Naive thymus-derived CD8-positive, alpha-beta T cell (primary cell): ENCODE measurements around the gene HOXC11. TPM values are rescaled to one million over a fixed set of nuclear protein-coding genes. Genes with fewer than 3 reads are reported as not detected.

Source experiments
- ATAC-seq, 2 donors: fragments of 150-1000 bp; cut with Tn5 transposase in 1 of 2; sonication (Bioruptor Pico), chemical (Tn5 transposase) in 1 of 2; 1 replicate in 1 of 2; 2 replicates in 1 of 2; pipeline ENCODE4 v1.10.0; 2021; ENCODE audit warnings: mild to moderate bottlenecking in 2 of 2, moderate library complexity in 2 of 2
- POLR2A ChIA-PET: fragments of 350-600 bp; sonication (Branson Sonifier 250); formaldehyde crosslinking; loops from one replicate; lab custom pipeline; 2021; ENCODE audit warnings: antibody characterized with exemption; lab: Charles Lee
- DNase-seq, 10 donors: peaks; one replicate each; pipeline versions ENCODE4 v3.0.0 to v3.0.0-alpha.2; 2020 to 2022
- H3K27ac Mint-ChIP-seq, 10 donors: one replicate each; pipeline ENCODE4 v1.8.0; 2020 to 2022; ENCODE audit warnings: mild to moderate bottlenecking in 10 of 10, mixed read lengths in 10 of 10, moderate library complexity in 4 of 10, inconsistent platforms in 1 of 10
- H3K27me3 Mint-ChIP-seq, 5 donors: one replicate each; pipeline ENCODE4 v1.8.0; 2021 to 2022; ENCODE audit warnings: mixed read lengths in 5 of 5
- H3K36me3 Mint-ChIP-seq, 3 donors: one replicate each; pipeline ENCODE4 v1.8.0; 2020 to 2022; ENCODE audit warnings: mixed read lengths in 3 of 3, mild to moderate bottlenecking in 2 of 3, inconsistent platforms in 1 of 3
- H3K4me1 Mint-ChIP-seq, 4 donors: one replicate each; pipeline ENCODE4 v1.8.0; 2021 to 2022; ENCODE audit warnings: mixed read lengths in 4 of 4
- H3K4me3 Mint-ChIP-seq, 10 donors: one replicate each; pipeline ENCODE4 v1.8.0; 2020 to 2022; ENCODE audit warnings: mild to moderate bottlenecking in 10 of 10, mixed read lengths in 10 of 10, moderate library complexity in 6 of 10, inconsistent platforms in 1 of 10
- H3K9me3 Mint-ChIP-seq, 9 donors: one replicate each; pipeline ENCODE4 v1.8.0; 2020 to 2022; ENCODE audit warnings: mixed read lengths in 9 of 9, mild to moderate bottlenecking in 3 of 9, inconsistent platforms in 1 of 9, moderate library complexity in 1 of 9
- polyA plus RNA-seq, 3 donors: library from polyadenylated mRNA; unstranded; fragments of 300-500 nt; fragmentation: Illumina TruSeq; gene quantifications; one replicate each; pipeline ENCODE4 v1.2.3, GENCODE V29; 2021
- total RNA-seq, 8 experiments: library from RNA in 2 of 8; stranded (reverse) in 2 of 8; gene quantifications; one replicate each; pipeline ENCODE4 v1.2.3 and lab custom pipeline; 2021 to 2026

HOXC11 gene
- total RNA-seq (not detected), polyA plus RNA-seq (not detected), total RNA-seq (lab: John Stamatoyannopoulos, UW) (0 to 0.08 (median 0) reads per million in 6 experiments)

- H3K36me3 Mint-ChIP-seq = peaks cover 5 to 14% (median 8%) of the 10 kb centered on the region in 3 donors
- H3K4me3 Mint-ChIP-seq = peak within 1 kb of the TSS; percentile 47 to 82 (median 70)
- H3K27me3 Mint-ChIP-seq = peaks cover 57 to 98% (median 81%) of the 10 kb centered on the region in 5 donors
- peak within 1 kb of the TSS in 5 of 10 donors; percentile 41 to 90 (median 60) for H3K27ac Mint-ChIP-seq
- peaks cover 8 to 28% (median 21%) of the 10 kb centered on the region in 4 donors for H3K4me1 Mint-ChIP-seq
- peaks cover 0 to 21% (median 11%) of the 10 kb centered on the region in 9 donors for H3K9me3 Mint-ChIP-seq
- POLR2A ChIA-PET = no interaction called here
- ATAC-seq (no peak), DNase-seq (peak in 1 of 10 donors; percentile 52)
These were observed at the start of gene HOXC11 for GRCh38 chr12:53972722-53973235. Gene HOXC11 (plus strand): TSS chr12:53973126. CDS start chr12:53973242, 116 bp downstream.

- POLR2A ChIA-PET = no interaction called here
- peaks cover 1 to 5% (median 4%) of the 10 kb centered on the region in 4 donors for H3K4me1 Mint-ChIP-seq
- ATAC-seq (no peak), DNase-seq (no peak)
- H3K9me3 Mint-ChIP-seq = peaks cover 0 to 4% (median 0%) of the 10 kb centered on the region in 9 donors
- peaks cover 0 to 3% (median 2%) of the 10 kb centered on the region in 3 donors for H3K36me3 Mint-ChIP-seq
- H3K4me3 Mint-ChIP-seq = no peak overlapping the region
- no peak overlapping the region for H3K27ac Mint-ChIP-seq
- peaks cover 67 to 95% (median 85%) of the 10 kb centered on the region in 5 donors for H3K27me3 Mint-ChIP-seq
These were observed 48.2 kb upstream of the HOXC11 start for GRCh38 chr12:53924521-53925405.

DNA sequence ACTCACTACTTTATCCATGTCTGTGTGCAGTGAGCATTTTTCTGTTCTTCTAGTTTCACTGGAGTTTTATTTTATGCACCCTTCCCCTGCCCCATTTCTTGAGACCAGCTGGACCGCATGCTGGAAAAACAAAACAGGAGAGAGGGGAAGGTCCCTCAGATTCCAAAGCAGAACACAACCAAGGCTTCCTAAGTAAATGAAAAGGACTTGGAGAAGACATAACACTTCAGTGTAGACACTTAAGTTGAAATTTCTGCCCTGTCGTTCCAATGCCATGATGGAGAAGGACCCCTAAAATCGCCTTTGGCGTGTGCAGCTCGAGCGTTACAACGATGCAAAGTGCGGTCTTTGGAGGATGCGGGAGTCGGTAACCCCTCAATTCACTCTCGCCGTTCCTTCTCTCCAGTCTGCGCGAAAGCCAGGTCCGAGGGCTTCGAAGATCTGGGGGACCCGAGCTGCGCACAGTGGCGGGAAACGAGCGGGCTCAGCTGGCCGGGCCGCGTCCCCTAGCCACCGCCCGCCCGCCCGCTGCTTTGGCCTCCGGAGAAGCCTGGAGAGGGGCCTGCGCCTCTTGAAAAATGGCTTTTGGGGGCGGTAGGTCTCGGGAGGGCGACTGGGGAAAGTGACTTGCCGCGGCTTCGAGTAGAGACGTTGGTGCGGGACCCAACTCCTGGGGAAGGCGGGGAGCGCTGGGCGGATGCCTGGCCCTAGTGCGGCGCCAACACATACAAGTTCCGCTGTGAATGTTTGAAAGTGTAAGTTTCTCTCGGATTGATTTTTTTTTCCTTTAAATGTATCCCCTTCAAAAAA, 45.5 kb upstream of the HOXC11 start:
- Mint-ChIP-seq H3K4me1 (peaks cover 1 to 5% (median 4%) of the 10 kb centered on the region in 4 donors), H3K36me3 (peaks cover 0 to 8% (median 2%) of the 10 kb centered on the region in 3 donors), H3K9me3 (peaks cover 0 to 8% (median 4%) of the 10 kb centered on the region in 9 donors), H3K27ac (no peak overlapping the region), H3K4me3 (no peak overlapping the region), H3K27me3 (peaks cover 73 to 98% (median 88%) of the 10 kb centered on the region in 5 donors)
- ATAC-seq (peak in 1 of 2 donors; percentile 33), DNase-seq (no peak)
- POLR2A ChIA-PET = no interaction called here

DNA sequence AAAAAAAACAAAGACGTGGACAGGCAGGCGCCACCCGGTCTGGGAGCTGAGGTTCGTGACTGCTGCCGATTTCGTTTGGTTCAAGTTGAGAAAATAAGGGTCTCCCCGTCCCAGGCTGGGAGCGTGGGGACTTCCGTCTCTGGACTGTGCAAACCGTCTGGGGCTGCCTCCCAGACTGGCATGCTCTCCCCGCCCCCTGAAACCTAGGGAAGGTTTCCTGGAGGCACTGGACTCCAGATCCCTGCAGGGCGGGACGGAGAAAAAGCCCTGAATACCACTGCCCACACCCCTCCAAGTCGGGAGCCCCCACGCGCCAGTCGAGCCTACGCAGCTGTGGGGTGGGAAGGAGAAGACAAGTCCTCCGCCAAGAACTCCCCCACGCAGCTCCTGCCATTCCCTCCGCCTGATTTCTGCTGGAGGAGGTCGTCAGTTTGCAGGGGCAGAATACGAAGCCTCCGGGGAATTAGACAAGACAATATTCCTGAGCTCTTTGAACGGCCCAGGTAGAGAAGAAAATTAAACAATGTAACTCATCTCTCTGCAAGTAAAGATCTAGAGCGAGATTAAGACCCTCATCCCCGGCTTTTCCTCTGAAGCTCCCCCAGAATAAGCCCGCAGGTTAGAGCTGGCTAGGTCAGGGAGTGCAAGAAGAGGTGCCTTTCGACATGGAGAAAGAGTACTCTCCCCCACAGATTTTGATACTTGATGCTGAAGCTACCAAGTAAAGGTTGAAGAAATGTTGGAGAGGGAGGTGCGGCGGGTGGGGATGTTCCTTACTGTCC, 44.7 kb upstream of the HOXC11 start:
- ATAC-seq (peak in 1 of 2 donors; percentile 27), DNase-seq (no peak)
- H3K4me1 Mint-ChIP-seq = peaks cover 1 to 5% (median 4%) of the 10 kb centered on the region in 4 donors
- peak overlapping the region in 1 of 10 donors; percentile 25 for H3K27ac Mint-ChIP-seq
- H3K9me3 Mint-ChIP-seq = peaks cover 0 to 8% (median 4%) of the 10 kb centered on the region in 9 donors
- peaks cover 0 to 8% (median 2%) of the 10 kb centered on the region in 3 donors for H3K36me3 Mint-ChIP-seq
- peaks cover 74 to 98% (median 89%) of the 10 kb centered on the region in 5 donors for H3K27me3 Mint-ChIP-seq
- peak overlapping the region in 3 of 10 donors; percentile 26 to 46 (median 33) for H3K4me3 Mint-ChIP-seq
- POLR2A ChIA-PET = no interaction called here

DNA sequence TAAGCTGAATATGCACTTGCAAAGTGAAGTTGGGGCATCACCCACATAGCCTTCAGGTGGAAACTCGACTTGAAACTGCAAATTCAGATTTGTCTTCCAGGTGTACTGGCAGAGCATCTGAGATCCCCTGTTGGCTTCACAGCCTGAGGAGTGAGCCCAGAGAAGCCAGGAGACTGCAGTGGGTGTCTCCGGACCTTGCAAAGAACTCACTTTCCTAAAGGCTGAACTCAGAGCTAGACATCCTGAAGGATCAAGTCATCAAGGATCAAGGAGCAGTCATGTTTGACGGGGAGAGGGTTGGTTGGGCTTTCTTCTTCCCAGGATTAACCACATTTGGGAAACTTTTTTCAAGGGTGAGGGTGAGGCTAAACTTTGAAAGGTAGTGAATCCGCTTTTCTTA, 43.4 kb upstream of the HOXC11 start:
- Mint-ChIP-seq H3K36me3 (peaks cover 0 to 8% (median 2%) of the 10 kb centered on the region in 3 donors), H3K9me3 (peaks cover 0 to 8% (median 4%) of the 10 kb centered on the region in 9 donors), H3K27me3 (peaks cover 76 to 98% (median 90%) of the 10 kb centered on the region in 5 donors), H3K4me3 (no peak overlapping the region), H3K4me1 (peaks cover 1 to 5% (median 4%) of the 10 kb centered on the region in 4 donors), H3K27ac (no peak overlapping the region)
- DNase-seq (no peak), ATAC-seq (no peak)
- POLR2A ChIA-PET = no interaction called here

GRCh38 chr12:53930591-53931255, 42.2 kb upstream of the HOXC11 start:
- peaks cover 76 to 99% (median 89%) of the 10 kb centered on the region in 5 donors for H3K27me3 Mint-ChIP-seq
- H3K27ac Mint-ChIP-seq = no peak overlapping the region
- peaks cover 0 to 8% (median 4%) of the 10 kb centered on the region in 9 donors for H3K9me3 Mint-ChIP-seq
- peaks cover 0 to 8% (median 2%) of the 10 kb centered on the region in 3 donors for H3K36me3 Mint-ChIP-seq
- no peak for ATAC-seq
- H3K4me3 Mint-ChIP-seq = no peak overlapping the region
- POLR2A ChIA-PET = no interaction called here
- DNase-seq = no peak
- H3K4me1 Mint-ChIP-seq = peaks cover 6 to 14% (median 11%) of the 10 kb centered on the region in 4 donors

- Mint-ChIP-seq H3K27ac (no peak overlapping the region), H3K4me1 (peaks cover 7 to 20% (median 17%) of the 10 kb centered on the region in 4 donors), H3K9me3 (peaks cover 0 to 8% (median 4%) of the 10 kb centered on the region in 9 donors), H3K36me3 (peaks cover 0 to 8% (median 3%) of the 10 kb centered on the region in 3 donors), H3K27me3 (peaks cover 72 to 99% (median 89%) of the 10 kb centered on the region in 5 donors), H3K4me3 (no peak overlapping the region)
- POLR2A ChIA-PET = no interaction called here
- DNase-seq (no peak), ATAC-seq (no peak)
These were observed 40.9 kb upstream of the HOXC11 start for GRCh38 chr12:53931844-53932581.

DNA sequence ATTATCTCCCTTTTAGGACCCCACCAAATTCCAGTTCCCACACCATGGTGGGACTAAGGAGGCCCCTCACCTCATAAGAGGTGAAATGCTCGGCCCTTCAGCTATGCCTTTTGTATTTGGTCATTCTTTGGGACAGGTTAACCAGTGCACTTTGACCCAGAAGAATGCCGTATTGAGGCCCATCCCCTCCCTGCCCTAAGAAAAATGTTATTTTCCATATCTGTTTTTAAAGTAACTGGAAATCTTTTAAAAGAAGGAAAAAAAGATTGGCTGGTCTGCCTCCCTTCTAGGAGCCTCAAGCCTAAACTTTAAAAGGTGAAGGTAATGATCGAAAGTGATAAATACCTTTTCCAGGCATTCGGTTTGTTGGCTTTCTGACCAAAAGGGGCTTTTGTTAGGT, 40.0 kb upstream of the HOXC11 start:
- ATAC-seq = no peak
- Mint-ChIP-seq H3K36me3 (peaks cover 0 to 8% (median 4%) of the 10 kb centered on the region in 3 donors), H3K4me3 (no peak overlapping the region), H3K27me3 (peaks cover 72 to 100% (median 91%) of the 10 kb centered on the region in 5 donors), H3K4me1 (peaks cover 6 to 21% (median 18%) of the 10 kb centered on the region in 4 donors), H3K9me3 (peaks cover 0 to 8% (median 4%) of the 10 kb centered on the region in 9 donors), H3K27ac (no peak overlapping the region)
- no peak for DNase-seq
- POLR2A ChIA-PET = no interaction called here

GRCh38 chr12:53935383-53936341, 37.3 kb upstream of the HOXC11 start:
- POLR2A ChIA-PET = interaction anchor here (0.6 kb wide), 1 partner anchor 50 kb away, joined by 8 read pairs; no protein-coding TSS in a partner anchor
- ATAC-seq (peak in 1 of 2 donors; percentile 51), DNase-seq (no peak)
- H3K4me1 Mint-ChIP-seq = peaks cover 7 to 30% (median 24%) of the 10 kb centered on the region in 4 donors
- peaks cover 0 to 7% (median 3%) of the 10 kb centered on the region in 3 donors for H3K36me3 Mint-ChIP-seq
- peak overlapping the region in 1 of 10 donors; percentile 40 for H3K27ac Mint-ChIP-seq
- H3K27me3 Mint-ChIP-seq = peaks cover 54 to 92% (median 79%) of the 10 kb centered on the region in 5 donors
- H3K9me3 Mint-ChIP-seq = peaks cover 0 to 3% (median 0%) of the 10 kb centered on the region in 9 donors
- peak overlapping the region in 7 of 10 donors; percentile 39 to 79 (median 66) for H3K4me3 Mint-ChIP-seq
